Esophagus (tissue), 2 donors: Measurements from ENCODE around the gene FRMD7. TPM values are rescaled to one million over a fixed set of nuclear protein-coding genes. Genes with fewer than 3 reads are reported as not detected.

Source experiments
- H3K27ac ChIP-seq, 2 donors: one replicate each; pipeline ENCODE4 v1.5.1; 2013; ENCODE audit warnings: low read depth in 2 of 2, mild to moderate bottlenecking in 2 of 2, inconsistent platforms in 1 of 2, low read length in 1 of 2, moderate library complexity in 1 of 2
- H3K27me3 ChIP-seq, 2 donors: one replicate each; pipeline ENCODE4 v1.6.1; 2013; ENCODE audit warnings: low read length in 2 of 2, control low read depth in 1 of 2, mild to moderate bottlenecking in 1 of 2; ENCODE audit not compliant: insufficient read depth in 2 of 2, control insufficient read depth in 1 of 2
- H3K36me3 ChIP-seq, 2 donors: one replicate each; pipeline ENCODE4 v1.6.1; 2013; ENCODE audit warnings: low read length in 1 of 2; ENCODE audit not compliant: control insufficient read depth in 2 of 2, insufficient read depth in 2 of 2
- H3K4me1 ChIP-seq, 2 donors: one replicate each; pipeline ENCODE4 v1.6.1; 2013; ENCODE audit warnings: low read length in 1 of 2; ENCODE audit not compliant: control insufficient read depth in 2 of 2, insufficient read depth in 2 of 2
- H3K4me3 ChIP-seq, 2 donors: one replicate each; pipeline ENCODE4 v1.5.1; 2013; ENCODE audit warnings: low read length in 2 of 2, mild to moderate bottlenecking in 2 of 2, low read depth in 1 of 2, moderate library complexity in 1 of 2
- H3K9me3 ChIP-seq, 2 donors: one replicate each; pipeline ENCODE4 v1.6.1; 2013; ENCODE audit warnings: mild to moderate bottlenecking in 2 of 2, low read depth in 1 of 2, low read length in 1 of 2, moderate library complexity in 1 of 2; ENCODE audit not compliant: control insufficient read depth in 2 of 2, insufficient read depth in 1 of 2
- WGBS, 2 donors: extraction: QIAGEN DNeasy Blood & Tissue Kit; methylation state at CpG; one replicate each; pipeline ENCODE4 v1.1.7; 2013; 5-methylcytosine and 5-hydroxymethylcytosine counted together
- polyA plus RNA-seq, 2 donors: library from polyadenylated mRNA; stranded (reverse); fragments of 200-250 nt; gene quantifications; one replicate each; pipeline ENCODE4 v1.2.3, GENCODE V29; 2013
- donor health status: healthy with polysubstance abuse.
- donor health status: Bipolar disorder and iron deficiency.

Gene FRMD7
- polyA plus RNA-seq, 2 donors: 0.02 TPM; not detected in 1

- Histone ChIP-seq H3K4me1 (no peaks in the 10 kb centered on the region), H3K9me3 (no peaks in the 10 kb centered on the region), H3K27me3 (no peaks in the 10 kb centered on the region), H3K4me3 (no peak overlapping the region), H3K36me3 (no peaks in the 10 kb centered on the region), H3K27ac (no peak overlapping the region)
- WGBS, 2 donors: 53 to 72% methylated on average over 4 of the region's 4 CpGs
Measured at GRCh38 chrX:132031867-132032266, 96.0 kb downstream of the FRMD7 start.

- Histone ChIP-seq H3K27me3 (no peaks in the 10 kb centered on the region), H3K4me3 (no peak overlapping the region), H3K36me3 (no peaks in the 10 kb centered on the region), H3K9me3 (no peaks in the 10 kb centered on the region), H3K27ac (no peak overlapping the region), H3K4me1 (no peaks in the 10 kb centered on the region)
Measured at GRCh38 chrX:132030264-132030663, 97.6 kb downstream of the FRMD7 start.

Other genes with a start within 250 kb of the FRMD7 start
- gene STK26, start 104.7 kb downstream of the FRMD7 start, polyA plus RNA-seq: 1 to 10 TPM; 6.9 to 9.1 TPM
- gene RAP2C, start 91.4 kb upstream of the FRMD7 start, polyA plus RNA-seq: 10 to 100 TPM; 12.8 to 13.0 TPM